ENCODE measurements around the gene CLPTM1L.
"Not testable (repeated sequence)": the region's sequence is repeated elsewhere in the genome, so short reads cannot be mapped to it uniquely, and the experiment has no call there.

The CLPTM1L gene

DNA sequence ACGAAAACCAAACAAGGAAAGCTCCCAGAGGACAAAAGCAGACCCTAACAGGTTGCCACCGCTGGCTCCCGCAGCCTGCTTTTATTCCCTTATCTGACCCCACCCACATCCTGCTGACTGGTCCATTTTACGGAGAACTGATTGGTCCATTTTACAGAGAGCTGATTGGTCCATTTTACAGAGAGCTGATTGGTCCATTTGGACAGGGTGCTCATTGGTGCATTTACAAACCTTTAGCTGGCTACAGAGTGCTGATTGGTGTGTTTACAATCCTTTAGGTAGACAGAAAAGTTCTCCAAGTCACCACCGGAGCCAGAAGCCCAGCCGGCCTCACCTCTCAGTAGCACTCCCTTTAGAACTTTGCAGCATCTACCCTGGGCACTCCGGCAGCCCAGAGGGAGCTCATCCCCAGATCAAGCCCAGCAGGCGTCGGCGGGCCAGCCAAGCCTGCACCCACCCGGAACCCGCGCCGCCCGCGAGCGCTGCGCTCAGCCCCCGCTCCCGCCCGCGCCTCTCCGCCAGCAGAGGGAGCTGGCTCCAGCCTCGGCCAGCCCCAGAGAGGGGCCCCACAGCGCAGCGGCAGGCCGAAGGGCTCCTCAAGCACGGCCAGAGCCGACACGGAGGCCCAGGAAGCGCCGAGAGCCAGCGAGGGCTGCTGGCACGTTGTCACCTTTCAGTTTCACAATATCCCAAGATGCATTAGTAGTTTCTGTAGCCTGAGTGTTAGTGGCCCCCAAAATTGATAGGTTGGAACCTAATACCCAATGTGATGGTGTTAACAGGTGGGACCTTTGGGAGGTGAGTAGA, 35.3 kb upstream of the CLPTM1L start:
- no peak for DNase-seq

DNA sequence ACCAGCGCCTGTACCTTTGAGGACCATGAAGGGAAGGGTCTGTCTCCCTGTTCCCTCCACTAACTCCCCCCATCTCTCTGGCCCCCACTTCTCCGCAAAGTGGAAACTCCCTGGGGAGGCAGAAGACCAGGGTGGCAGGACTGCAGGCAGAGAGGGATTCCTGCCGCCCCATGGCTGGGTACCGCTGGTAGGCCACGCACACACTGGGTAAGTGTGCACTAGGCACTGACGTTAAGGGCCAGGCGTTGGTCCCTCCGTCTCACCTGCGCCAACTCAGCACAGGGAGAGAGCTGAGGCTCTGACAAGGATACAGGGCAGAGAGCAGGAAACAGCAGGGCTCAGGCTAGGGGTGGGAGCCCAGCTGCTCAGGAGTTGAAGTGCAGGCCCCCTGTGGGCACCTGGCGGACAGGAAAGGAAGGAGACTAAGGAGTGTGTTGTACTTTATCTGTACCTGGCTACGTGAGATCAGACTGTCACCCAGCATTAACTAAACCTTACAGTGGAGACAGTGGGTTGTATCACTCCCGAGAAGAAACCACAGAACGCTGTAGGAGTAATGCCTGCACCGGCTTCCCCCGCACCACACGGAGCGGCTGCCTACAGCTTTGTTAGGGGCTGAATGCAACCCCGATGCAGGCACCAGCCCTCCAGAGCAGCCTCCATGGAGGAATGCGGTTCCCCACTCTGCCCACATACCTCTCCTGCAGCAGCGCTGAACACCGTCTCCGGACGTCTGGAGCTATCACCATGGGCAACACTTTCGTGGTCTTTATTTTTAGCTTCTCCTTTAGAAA, 34.2 kb upstream of the CLPTM1L start:
- DNase-seq: no peak

DNA sequence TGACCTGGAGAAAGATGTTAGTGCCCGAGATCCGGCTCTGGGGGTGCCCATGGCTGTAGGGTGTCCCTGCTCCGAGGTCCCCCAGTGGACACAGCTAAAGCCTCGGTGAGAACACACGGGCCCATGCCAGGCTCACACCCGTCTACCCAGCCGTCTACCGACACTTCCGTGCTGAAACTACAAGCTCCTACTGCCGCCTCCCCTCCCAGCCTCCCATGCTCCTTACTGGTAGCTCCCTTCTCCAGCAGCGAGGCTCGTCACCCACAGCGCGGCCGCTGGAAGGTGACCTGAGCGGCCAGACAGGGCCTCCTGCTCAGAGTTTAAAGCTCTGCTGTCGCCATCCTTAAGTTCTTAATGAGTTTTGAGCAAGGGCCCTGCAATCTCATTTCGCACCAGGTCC, 33.2 kb upstream of the CLPTM1L start:
- DNase-seq: no peak

GRCh38 chr5:1376981-1377380, 32.1 kb upstream of the CLPTM1L start:
- no peak for DNase-seq

- no peak for DNase-seq
Observed at GRCh38 chr5:1375871-1376810, 31.2 kb upstream of the CLPTM1L start.

GRCh38 chr5:1374679-1375055, 29.8 kb upstream of the CLPTM1L start:
- DNase-seq: no peak

DNA sequence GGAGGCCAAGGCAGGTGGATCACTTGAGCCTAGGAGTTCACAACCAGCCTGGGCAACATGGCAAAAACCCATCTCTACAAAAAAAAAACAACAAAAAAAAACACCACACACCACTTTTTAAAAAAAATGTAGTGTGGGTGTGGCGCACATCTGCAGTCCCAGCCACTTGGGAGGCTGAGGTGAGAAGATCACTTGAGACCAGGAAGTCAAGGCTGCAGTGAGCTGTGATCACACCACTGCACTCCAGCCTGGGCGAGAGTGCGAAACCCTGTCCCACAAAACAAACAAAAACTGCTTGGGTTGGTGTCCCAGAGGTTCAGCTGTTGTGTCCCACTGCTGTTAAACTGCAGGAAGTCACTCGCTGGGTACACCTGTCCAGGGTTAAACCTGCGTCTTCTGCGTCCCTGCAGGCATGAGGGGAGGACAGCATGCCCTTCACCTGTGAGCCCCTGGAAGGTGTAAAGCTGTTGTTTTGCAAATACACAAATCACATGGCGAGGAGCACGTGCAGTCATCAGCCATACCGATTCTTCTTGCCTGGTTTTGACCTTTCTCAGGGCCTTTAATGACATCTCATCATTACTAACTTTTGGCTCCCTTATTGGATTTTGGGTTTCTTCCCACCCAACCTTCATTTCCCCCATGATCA, 29.3 kb upstream of the CLPTM1L start:
- no peak for DNase-seq

DNA sequence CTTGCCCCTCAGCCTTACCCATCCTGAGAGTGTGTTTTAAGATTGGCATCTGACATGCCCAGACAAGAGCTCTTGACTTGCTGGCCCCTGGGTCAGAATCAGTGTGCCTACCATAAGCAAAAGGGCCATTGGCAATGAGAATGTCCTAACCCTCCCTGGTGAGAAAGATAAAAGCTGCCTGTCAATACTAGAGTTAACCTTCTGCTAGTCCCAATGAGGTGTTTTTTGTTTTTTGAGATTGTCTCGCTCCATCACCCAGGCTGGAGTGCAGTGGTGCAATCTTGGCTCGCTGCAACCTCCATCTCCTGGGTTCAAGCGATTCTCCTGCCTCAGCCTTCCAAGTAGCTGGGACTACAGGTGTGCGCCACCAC, 27.1 kb upstream of the CLPTM1L start:
- not testable (repeated sequence) for DNase-seq

DNA sequence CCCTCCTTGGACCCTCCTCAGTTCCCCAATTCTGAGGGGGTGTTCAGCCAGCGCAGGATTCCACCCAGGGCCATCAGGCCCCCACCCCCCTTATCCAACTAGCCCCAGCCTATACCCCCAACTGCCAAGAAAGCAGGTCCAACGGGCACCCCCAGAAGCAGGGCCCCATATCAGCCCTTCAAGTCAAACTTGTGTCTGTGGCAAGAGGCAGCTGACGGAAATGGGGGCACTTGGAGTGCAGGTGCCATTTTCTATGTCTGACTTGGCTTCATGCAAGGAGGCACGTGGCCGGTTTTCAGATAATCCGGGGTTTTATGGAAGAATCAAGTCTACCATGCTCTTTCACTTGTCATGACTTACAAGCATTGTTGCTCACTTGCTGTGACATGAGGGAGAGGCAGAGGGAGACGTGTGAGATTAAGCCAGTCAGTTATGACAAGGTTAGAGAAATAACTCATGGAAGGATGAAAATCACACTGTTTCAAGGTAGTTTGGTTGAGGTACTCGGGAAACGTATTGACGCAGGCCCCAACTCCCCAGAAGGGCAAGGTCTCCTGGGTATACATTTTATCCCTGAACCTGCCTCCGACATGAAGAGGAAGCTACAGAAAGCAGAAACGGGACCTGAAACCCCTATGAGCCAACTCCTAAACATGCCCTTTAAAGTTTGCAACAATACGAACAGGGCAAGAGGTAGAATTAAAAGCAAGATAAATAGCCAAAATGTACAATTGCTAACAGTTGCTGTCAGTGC, 26.5 kb upstream of the CLPTM1L start:
- no peak for DNase-seq

DNA sequence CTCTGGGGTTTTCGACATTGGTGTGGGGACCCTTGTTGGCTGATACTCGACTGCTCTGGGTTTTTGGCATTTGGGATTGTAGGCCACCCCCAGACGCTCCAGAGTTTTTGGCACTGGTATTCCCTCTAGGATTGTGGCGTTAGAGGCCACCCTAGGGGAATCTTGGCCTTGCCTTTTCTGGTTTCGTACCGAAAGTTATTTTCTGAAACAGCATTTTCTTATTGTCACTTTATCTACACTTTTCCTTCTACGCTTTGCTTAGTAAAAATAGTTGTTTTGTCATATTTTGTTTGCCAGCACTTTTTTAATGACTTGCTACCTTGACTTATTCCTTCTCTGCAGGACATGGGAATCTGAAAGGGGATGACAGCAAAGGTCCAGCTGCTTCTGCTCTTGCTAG, 25.1 kb upstream of the CLPTM1L start:
- DNase-seq: no peak

DNA sequence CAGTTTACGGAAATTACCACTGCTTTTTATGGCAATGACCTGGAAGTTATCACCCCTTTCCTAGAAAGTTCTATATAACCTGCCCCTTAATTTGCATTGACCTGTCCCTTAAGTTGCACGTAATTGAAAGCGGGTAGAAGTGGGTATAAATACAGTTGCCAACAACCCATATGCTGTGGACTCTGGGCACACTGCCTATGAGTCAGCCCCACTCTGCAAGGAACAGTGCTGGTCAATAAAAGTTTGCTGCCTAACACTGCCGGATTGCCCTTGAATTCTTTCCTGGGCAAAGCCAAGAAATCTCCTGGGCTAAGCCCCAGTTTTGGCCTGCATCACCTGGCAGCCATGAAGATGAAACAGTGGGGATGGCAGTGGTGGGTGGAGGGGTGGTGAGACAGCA, 23.9 kb upstream of the CLPTM1L start:
- DNase-seq: no peak

DNA sequence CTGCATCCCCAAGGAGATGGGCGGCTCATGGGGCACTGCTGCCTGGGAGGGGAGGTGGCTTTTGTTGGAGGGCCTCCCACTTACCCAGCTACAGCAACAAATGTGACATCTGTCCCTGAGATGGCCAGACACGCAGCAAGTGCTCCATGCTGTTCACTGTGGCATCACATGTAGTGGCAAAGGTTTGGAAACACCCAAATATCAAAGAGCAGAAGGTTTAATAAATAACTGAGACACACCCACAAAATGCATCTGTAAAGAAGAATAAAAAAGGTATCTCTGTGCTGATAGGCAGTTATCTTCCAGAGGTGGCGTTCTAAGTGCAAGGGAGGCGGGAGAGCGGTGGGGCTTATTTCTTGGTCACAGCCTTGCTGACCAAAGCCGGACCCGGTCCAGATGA, 23.3 kb upstream of the CLPTM1L start:
- no peak for DNase-seq

DNA sequence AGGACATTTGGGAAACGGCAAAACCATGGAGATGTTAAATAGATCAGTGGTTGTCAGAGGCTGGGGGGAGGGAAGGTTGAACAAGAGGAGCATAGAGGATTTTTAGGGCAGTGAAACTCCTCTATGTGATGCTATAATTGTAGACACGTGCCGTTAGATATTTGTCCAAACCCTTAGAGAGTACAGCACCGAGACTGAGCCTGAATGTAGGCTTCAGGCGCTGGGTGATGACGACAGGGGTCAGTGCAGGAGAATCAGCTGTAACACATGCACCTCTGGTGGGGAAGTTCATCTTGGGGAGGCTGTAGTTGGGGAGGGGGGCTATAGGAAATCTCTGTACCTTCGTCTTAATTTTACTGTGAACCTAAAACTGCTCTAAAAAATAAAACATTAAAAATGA, 22.2 kb upstream of the CLPTM1L start:
- DNase-seq: no peak

DNA sequence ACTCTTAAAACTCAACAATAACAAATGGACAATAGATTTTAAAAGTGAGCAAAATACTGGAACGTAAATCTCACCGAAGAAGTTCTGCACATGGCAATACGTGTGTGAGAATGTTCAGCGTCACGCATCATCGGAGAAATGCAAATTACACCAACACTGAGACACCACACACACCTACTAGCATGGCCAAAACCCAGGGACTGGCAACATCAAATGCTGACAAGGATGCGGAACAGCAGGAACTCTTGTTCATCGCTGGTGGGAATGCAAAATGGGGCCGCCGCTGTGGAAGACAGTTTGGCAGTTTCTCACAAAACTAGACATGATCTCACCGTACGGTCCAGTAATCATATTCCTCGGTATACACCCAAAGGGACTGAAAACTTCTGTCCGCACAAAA, 21.6 kb upstream of the CLPTM1L start:
- no peak for DNase-seq

- DNase-seq: no peak
Observed at GRCh38 chr5:1364211-1364610, 19.3 kb upstream of the CLPTM1L start.

GRCh38 chr5:1363581-1363980, 18.7 kb upstream of the CLPTM1L start:
- no peak for DNase-seq

- no peak for DNase-seq
Observed at GRCh38 chr5:1363160-1363559, 18.3 kb upstream of the CLPTM1L start.

- no peak for DNase-seq
Observed at GRCh38 chr5:1362242-1363015, 17.5 kb upstream of the CLPTM1L start.

DNA sequence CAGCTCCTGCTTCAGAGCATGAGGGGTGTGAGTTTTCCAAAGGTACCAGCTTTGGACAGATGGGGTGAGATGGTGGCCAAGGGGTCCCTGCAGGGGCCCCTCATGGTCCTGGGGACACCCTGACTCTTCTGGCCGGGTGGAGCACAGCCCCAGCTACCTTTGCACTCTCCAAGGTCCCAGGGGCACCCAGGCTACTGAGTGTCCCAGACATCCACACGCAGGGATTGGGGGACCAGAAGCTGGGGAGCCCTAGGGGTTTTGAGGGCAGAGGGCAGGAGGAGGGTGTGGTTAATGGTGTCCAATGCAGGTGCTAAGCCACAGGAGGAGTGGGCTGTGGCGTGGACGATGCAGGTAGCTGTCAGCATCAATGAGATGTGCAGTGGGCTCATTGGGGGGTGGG, 16.0 kb upstream of the CLPTM1L start:
- no peak for DNase-seq

- not testable (repeated sequence) for DNase-seq
Observed at GRCh38 chr5:1360367-1360766, 15.5 kb upstream of the CLPTM1L start.

DNA sequence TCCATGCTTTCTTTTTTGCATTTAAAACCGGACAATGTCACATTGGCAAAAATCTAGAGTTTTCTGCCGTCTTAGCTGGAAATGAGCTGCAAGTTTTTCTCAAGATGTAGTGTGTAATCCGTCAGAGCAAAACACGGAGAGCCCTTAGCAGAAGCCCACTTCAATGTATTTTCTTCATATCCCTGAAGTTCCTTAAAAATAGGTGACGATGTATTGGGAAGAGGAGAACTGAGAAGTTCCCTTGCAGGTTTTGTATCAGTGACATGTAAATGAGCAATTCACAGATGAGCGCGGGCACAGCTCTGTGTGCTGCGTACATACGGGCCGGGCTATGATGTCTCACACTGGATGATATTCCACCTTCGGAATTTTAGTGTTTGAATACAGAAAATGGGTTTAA, 14.8 kb upstream of the CLPTM1L start:
- DNase-seq: no peak

Measured in DMS79 treated with DMSO at 0.1 percent for 48 hours (cell line).